ENCODE data around the gene KAT6B. TPM values are rescaled to one million over a fixed set of nuclear protein-coding genes. Genes with fewer than 3 reads are reported as not detected.

KAT6B gene
- polyA plus RNA-seq, 4 donors, result 39.9 to 53.7 (median 45.7) TPM

DNA sequence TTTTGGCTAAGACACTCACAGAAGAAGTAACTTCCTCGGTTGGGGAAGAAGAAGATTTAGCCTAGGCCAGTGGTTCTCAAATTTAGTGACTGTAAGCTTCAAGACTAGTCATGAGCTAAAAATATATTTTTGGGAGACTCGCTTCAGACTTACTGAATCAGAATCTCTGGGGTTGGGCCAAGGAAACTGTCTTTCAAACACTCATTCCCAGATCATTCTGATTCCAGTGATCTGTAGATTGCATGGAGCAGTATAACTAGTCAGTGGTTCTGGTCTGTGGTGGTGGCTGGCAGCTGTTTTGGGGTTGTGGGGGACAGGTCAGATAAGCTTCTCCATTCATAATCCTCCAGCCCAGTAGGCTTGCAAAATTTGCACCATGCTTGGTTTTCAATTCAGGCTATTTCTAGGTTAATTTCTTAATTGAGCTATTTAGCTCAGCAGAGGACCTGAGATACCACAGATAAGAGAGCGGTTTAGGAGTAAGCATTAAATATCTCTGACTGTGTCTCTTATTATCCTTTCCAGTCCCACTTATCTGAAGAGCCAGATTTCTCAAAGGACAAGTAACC, 3.8 kb upstream of the KAT6B start:
- no peak for DNase-seq (ENCODE audit: low read depth in 4 of 4, low spot score in 2 of 4)

GRCh38 chr10:74823791-74824183, 2.6 kb upstream of the KAT6B start:
- DNase-seq (ENCODE audit: low read depth in 4 of 4, low spot score in 2 of 4), result no peak

- DNase-seq (ENCODE audit: low read depth in 4 of 4, low spot score in 2 of 4), result peak in 1 of 4 donors; percentile 32
These were observed 2.1 kb upstream of the KAT6B start for GRCh38 chr10:74824184-74824899.

DNA sequence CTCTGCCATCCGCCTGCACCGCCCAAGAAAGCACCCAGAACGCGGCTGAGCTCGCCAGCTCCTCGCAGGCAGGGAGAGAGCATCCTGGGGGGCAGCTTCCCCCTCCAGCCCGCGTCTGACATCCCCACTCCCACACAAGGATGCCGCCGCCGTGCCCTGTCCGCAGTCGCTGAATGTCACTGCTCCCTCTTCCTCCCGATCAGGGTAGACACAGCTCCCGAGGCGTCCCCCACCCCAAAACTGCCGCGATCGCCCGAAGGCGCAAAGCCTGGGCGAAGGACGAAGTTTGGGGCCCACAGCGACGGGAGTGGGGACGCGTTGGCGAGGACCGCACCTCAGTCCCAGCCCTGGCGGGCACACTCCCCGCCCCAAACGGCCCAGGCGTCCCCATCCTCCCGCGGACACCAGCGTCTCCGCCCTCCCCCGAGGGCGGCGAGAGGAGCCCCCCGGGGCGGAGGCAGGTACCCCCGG, 1.5 kb upstream of the KAT6B start:
- peak in 2 of 4 donors; percentile 36 to 44 for DNase-seq (ENCODE audit: low read depth in 4 of 4, low spot score in 2 of 4)

- peak in 3 of 4 donors; percentile 40 to 64 (median 63) for DNase-seq (ENCODE audit: low read depth in 4 of 4, low spot score in 2 of 4)
These were observed 844 bp upstream of the KAT6B start for GRCh38 chr10:74825371-74826141.

DNA sequence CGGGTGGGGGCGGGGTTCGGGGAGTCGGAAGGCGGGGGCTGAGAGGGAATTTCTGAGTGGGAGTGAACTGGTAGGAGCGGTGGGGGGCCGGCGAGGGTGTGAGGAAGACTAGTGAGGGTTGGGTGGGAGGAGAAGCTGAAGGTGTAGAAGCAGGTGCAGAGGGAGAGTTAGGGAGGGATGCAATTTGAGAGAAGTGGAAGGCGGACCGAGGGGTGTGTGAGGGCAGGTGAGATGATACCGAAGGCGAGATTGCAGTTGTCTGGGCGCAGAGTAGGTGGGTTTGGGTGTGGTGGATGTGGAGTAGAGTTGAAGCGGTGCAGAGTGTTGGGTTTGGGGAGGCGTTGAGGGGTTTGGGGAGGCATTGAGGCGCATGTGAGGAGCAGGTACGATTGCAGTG, 643 bp downstream of the KAT6B start:
- no peak for DNase-seq (ENCODE audit: low read depth in 4 of 4, low spot score in 2 of 4)

DNA sequence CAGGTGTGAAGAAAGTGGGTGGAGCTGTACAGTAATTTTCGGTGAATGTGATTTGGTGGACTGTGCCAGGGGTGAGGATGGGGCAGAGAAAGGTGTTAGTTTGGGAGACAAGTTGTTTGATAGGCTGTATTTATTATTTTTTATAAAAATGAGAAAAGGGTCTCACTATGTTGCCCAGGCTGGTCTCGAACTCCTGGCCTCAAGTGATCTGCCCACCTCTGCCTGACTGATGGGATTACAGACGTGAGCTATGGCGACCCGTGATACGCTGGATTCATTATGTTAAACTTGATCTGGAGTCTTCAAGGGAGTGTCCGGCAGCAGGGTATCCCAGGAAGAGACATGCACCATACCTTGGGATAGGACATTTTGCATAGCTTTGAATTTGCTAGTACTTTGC, 1.3 kb downstream of the KAT6B start:
- DNase-seq (ENCODE audit: low read depth in 4 of 4, low spot score in 2 of 4), result no peak

- no peak for DNase-seq (ENCODE audit: low read depth in 4 of 4, low spot score in 2 of 4)
These were observed 2.5 kb downstream of the KAT6B start for GRCh38 chr10:74828946-74829345.

GRCh38 chr10:74831518-74832120, 5.2 kb downstream of the KAT6B start:
- DNase-seq (ENCODE audit: low read depth in 4 of 4, low spot score in 2 of 4), result no peak

DNA sequence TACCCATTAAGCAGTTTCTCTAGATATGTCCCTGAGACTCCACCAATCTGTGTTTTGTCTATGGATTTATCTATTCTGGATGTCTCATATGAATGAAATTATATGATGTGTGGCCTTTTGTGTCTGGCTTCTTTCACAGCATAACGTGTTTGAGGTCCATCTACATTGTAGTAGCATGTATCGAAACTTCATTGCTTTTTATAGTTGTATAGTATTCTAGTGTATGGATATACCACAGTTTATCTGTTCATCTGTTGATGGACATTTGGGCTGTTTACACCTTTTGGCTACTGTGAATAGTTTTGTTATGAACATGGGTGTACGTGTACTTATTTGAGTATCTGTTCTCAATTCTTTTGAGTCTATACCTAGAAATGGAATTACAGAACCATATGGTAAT, 9.6 kb downstream of the KAT6B start:
- DNase-seq (ENCODE audit: low read depth in 4 of 4, low spot score in 2 of 4), result no peak

- DNase-seq (ENCODE audit: low read depth in 4 of 4, low spot score in 2 of 4), result no peak
These were observed 10.5 kb downstream of the KAT6B start for GRCh38 chr10:74836877-74837276.

DNA sequence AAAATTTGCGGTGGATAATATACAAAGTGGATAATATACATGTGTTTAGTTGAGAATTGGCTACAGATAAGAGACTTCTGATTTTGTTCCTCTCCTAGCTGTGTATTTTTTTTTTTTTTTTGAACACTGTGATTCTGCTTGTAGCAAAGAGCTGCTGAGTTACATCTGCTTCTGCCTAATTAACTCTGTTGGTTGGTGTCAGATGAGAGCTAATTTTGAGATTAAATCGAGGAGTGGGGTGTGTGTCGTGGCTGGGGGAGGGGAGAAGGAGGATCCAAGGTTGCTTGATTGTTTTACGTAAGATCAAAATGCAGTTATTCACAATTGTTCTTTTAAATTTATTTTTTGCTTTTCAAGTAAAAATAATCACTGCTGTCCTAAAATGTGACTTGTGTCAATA, 11.3 kb downstream of the KAT6B start:
- no peak for DNase-seq (ENCODE audit: low read depth in 4 of 4, low spot score in 2 of 4)

DNA sequence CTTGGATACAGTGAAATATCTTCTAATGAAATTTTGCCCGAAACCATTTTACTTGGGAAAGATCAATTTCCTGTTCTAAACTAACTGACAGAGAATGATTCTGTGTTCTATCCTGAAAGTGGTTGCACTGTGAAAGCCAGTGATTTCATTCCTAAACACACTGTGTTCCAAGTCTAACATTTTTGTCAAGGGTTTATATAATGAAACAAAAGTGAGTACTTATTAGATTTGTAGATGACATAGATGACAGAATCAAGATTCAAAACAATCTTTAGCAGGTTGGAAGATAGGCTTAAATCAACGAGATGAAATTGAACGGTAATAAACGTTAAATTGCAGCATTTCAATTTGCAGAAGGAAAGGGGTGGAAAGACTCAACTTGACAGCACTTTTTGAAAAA, 13.3 kb downstream of the KAT6B start:
- DNase-seq (ENCODE audit: low read depth in 4 of 4, low spot score in 2 of 4), result no peak

DNA sequence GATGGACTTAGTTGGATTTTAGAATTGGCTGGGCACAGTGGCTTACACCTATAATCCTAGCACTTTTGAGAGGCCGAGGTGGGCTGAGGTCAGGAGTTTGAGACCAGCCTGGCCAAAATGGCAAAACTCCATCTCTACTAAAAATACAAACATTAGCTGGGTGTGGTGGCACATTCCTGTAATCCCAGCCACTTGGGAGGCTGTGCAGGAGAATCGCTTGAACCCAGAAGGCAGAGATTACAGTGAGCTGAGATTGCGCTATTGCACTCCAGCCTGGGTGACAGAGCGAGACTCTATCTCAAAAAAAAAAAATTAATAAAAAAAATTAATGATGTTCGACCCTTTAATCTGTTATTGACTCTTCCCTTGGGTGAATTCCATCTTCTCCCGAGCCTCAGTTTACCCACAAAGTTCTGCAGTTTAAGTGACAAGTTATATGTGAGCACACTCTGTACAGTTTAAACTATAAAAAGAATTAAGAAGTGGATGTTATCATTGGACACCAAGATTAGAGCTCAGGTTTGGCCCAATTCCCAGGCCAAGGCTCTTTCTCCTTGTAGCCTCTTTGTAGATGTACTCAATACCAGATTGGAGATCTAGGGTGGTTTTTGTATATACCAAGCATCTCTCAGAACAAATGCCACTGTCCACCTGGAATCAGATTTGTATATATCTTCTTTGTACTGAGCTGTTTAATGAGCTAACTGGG, 15.0 kb downstream of the KAT6B start:
- no peak for DNase-seq (ENCODE audit: low read depth in 4 of 4, low spot score in 2 of 4)

DNA sequence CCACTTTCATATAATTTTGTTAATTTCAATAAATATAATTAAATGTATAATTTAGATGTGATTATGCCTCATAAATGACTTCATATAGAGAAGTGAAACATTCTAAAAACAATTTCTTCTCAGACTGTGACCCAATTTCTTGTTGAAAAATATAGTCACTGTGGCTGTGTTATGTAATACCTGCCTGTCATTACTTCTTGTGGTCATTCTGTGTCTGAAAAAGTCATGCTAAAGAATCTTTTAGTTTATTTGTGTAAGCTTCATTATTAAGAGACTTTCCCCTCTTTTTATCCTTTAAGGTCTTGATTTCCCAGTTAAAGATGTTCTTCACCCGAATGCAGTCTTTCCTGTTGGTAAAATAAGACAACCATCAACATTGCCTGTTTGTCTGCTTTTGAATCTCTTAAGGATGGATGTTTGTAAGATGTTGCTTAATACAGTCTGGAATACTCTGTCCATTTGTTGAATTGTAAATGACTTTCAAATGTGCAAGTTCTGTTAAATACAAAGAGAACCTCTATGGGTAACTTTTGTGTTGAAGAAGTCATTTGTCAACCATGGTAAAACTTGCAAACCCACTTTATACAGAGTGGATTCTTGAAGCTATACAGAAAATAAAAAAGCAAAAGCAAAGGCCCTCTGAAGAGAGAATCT, 16.0 kb downstream of the KAT6B start:
- DNase-seq (ENCODE audit: low read depth in 4 of 4, low spot score in 2 of 4), result no peak

GRCh38 chr10:74846958-74847357, 20.6 kb downstream of the KAT6B start:
- no peak for DNase-seq (ENCODE audit: low read depth in 4 of 4, low spot score in 2 of 4)

DNA sequence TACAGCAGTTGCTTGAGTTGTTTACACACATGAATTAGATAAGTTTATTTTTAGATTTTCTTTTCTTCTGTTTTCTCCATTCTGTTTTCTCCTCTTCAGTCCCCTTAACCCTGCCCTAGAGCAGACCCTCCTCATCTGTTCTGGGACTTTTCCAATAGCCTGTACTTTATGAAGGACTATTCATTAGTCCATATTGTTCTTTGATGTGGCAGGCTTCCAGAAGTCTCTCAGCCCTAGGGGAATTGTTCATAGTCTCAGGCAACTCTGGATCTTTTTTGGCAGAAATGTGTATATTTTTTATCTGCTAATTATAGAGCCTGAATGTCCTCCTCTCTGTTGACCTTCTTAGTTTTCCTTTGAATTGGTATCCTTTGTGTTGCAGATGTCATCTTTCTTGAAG, 25.4 kb downstream of the KAT6B start:
- no peak for DNase-seq (ENCODE audit: low read depth in 4 of 4, low spot score in 2 of 4)

GRCh38 chr10:74852381-74852780, 26.0 kb downstream of the KAT6B start:
- no peak for DNase-seq (ENCODE audit: low read depth in 4 of 4, low spot score in 2 of 4)

GRCh38 chr10:74854610-74855009, 28.2 kb downstream of the KAT6B start:
- DNase-seq (ENCODE audit: low read depth in 4 of 4, low spot score in 2 of 4), result no peak

DNA sequence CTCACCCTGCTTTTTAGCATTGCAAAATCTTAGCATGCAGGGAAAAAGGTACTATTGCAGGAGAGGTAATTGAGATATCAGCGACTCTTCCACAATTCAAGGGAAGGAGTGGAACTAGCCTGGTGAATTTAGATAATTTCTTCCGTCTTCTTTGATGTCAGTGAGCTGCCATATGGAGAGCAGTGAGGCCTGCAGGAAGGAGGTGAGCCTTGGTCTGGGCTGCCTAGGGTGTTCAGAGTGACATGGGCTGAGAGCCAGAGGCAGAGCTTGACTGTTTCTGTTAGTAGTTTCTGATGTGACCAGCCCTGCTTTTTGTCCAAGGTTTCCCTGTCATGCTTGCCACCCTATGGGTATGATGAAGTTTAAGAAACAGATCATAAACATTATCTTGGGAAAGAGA, 28.6 kb downstream of the KAT6B start:
- no peak for DNase-seq (ENCODE audit: low read depth in 4 of 4, low spot score in 2 of 4)

Data from left renal cortex interstitium (tissue), 4 donors.